Stimulated activated CD8-positive, alpha-beta memory T cell treated with anti-CD3 and anti-CD28 coated beads, Interleukin-7, amount 100 ng/mL, for 1 hour (primary cell): Measurements from ENCODE around the gene CLIC3.

Source experiments
- DNase-seq, 2 donors: peaks; one replicate each; pipeline ENCODE4 v3.0.0-alpha.2; 2020; ENCODE audit warnings: low read depth in 2 of 2

Gene CLIC3

GRCh38 chr9:136964171-136964689 lies 32.1 kb downstream of the CLIC3 start:
- DNase-seq = no peak

- DNase-seq = no peak
These were observed 32.6 kb downstream of the CLIC3 start for GRCh38 chr9:136963751-136964150.

- no peak for DNase-seq
These were observed 33.0 kb downstream of the CLIC3 start for GRCh38 chr9:136963341-136963740.

- no peak for DNase-seq
These were observed 33.6 kb downstream of the CLIC3 start for GRCh38 chr9:136962701-136963248.

GRCh38 chr9:136962163-136962562 lies 34.2 kb downstream of the CLIC3 start:
- no peak for DNase-seq

- DNase-seq = no peak
These were observed 34.9 kb downstream of the CLIC3 start for GRCh38 chr9:136961279-136962065.

GRCh38 chr9:136960938-136961275 lies 35.5 kb downstream of the CLIC3 start:
- DNase-seq = no peak

- no peak for DNase-seq
These were observed 36.0 kb downstream of the CLIC3 start for GRCh38 chr9:136960212-136960937.

- DNase-seq = no peak
These were observed 37.2 kb downstream of the CLIC3 start for GRCh38 chr9:136958898-136959850.

- DNase-seq = no peak
These were observed 37.9 kb downstream of the CLIC3 start for GRCh38 chr9:136958473-136958872.

GRCh38 chr9:136957901-136958300 lies 38.5 kb downstream of the CLIC3 start:
- DNase-seq = no peak

GRCh38 chr9:136957461-136957860 lies 38.9 kb downstream of the CLIC3 start:
- DNase-seq = no peak

GRCh38 chr9:136956604-136957003 lies 39.8 kb downstream of the CLIC3 start:
- no peak for DNase-seq

- no peak for DNase-seq
These were observed 40.4 kb downstream of the CLIC3 start for GRCh38 chr9:136955943-136956335.

- DNase-seq = no peak
These were observed 41.0 kb downstream of the CLIC3 start for GRCh38 chr9:136955202-136955942.

- DNase-seq = no peak
These were observed 41.9 kb downstream of the CLIC3 start for GRCh38 chr9:136954270-136955083.

GRCh38 chr9:136953771-136954269 lies 42.5 kb downstream of the CLIC3 start:
- DNase-seq = no peak

- no peak for DNase-seq
These were observed 43.2 kb downstream of the CLIC3 start for GRCh38 chr9:136952876-136953770.

GRCh38 chr9:136952321-136952850 lies 44.0 kb downstream of the CLIC3 start:
- no peak for DNase-seq
